ENCODE measurements around the gene PRKRIP1. TPM values are rescaled to one million over a fixed set of nuclear protein-coding genes. Genes with fewer than 3 reads are reported as not detected.

The PRKRIP1 gene
- total and polyA plus RNA-seq, 4 donors: 5.4 to 15.8 (median 7.1) TPM

- Histone ChIP-seq H3K27ac (ENCODE audit: low read depth in 1 of 2, low read length in 2 of 2) (peak overlapping the region in 1 of 2 donors; percentile 6), H3K9me3 (ENCODE audit: control insufficient read depth in 4 of 4, low read length in 3 of 4) (no peaks in the 10 kb centered on the region), H3K27me3 (ENCODE audit: control insufficient read depth in 4 of 4, insufficient read depth in 4 of 4, low read length in 3 of 4) (no peaks in the 10 kb centered on the region), H3K36me3 (ENCODE audit: control insufficient read depth in 4 of 4, insufficient read depth in 3 of 4, low read depth in 1 of 4, low read length in 3 of 4) (peaks cover 0 to 5% (median 0%) of the 10 kb centered on the region in 4 donors), H3K4me1 (ENCODE audit: control insufficient read depth in 4 of 4, insufficient read depth in 4 of 4, low read length in 3 of 4) (peaks cover 8 to 45% (median 35%) of the 10 kb centered on the region in 4 donors), H3K9ac (ENCODE audit: low read depth in 1 of 2, low read length in 2 of 2) (peak overlapping the region; percentile 61 to 93), H3K4me3 (ENCODE audit: low read depth in 1 of 3, low read length in 3 of 3) (peak overlapping the region; percentile 76 to 94 (median 82))
- TF ChIP-seq NR2F2 (IDR thresholded peaks at IDR 0.05) (no peak), HNF4A (conservative IDR thresholded peaks at IDR 0.05) (no peak), ATF3 (IDR thresholded peaks at IDR 0.05) (no peak), FOXA1 (IDR thresholded peaks at IDR 0.05) (no peak), YY1 (IDR thresholded peaks at IDR 0.05) (no peak), JUND (IDR thresholded peaks at IDR 0.05) (no peak), HNF4G (IDR thresholded peaks at IDR 0.05) (no peak), MAX (IDR thresholded peaks at IDR 0.05) (no peak), ZBTB33 (IDR thresholded peaks at IDR 0.05) (no peak), CTCF (IDR thresholded peaks at IDR 0.05; ENCODE audit: low read depth, low read length, missing input control) (no peak), EGR1 (IDR thresholded peaks at IDR 0.05; ENCODE audit: low read depth in 2 of 2) (no peak), TAF1 (conservative IDR thresholded peaks at IDR 0.05) (no peak), SP1 (IDR thresholded peaks at IDR 0.05) (no peak), FOXA2 (IDR thresholded peaks at IDR 0.05) (no peak), RXRA (IDR thresholded peaks at IDR 0.05) (no peak), RAD21 (IDR thresholded peaks at IDR 0.05) (no peak)
- 15% methylated on average over 24 of the region's 24 CpGs for WGBS
- DNase-seq (ENCODE audit: low spot score): peak; percentile 48
These were observed 67.8 kb downstream of the PRKRIP1 start for GRCh38 chr7:102463841-102464576.

- H3K4me3 ChIP-seq (ENCODE audit: low read depth in 1 of 3, low read length in 3 of 3): peak within 1 kb of the TSS; percentile 76 to 94 (median 82)
- DNase-seq (ENCODE audit: low spot score): peak; percentile 93
- peak within 1 kb of the TSS; percentile 6 to 32 for H3K27ac ChIP-seq (ENCODE audit: low read depth in 1 of 2, low read length in 2 of 2)
- peaks cover 13 to 53% (median 42%) of the 10 kb centered on the region in 4 donors for H3K4me1 ChIP-seq (ENCODE audit: control insufficient read depth in 4 of 4, insufficient read depth in 4 of 4, low read length in 3 of 4)
- no peaks in the 10 kb centered on the region for H3K27me3 ChIP-seq (ENCODE audit: control insufficient read depth in 4 of 4, insufficient read depth in 4 of 4, low read length in 3 of 4)
- H3K9me3 ChIP-seq (ENCODE audit: control insufficient read depth in 4 of 4, low read length in 3 of 4): no peaks in the 10 kb centered on the region
- under 1% methylated on average over 81 of the region's 81 CpGs for WGBS
- no peaks in the 10 kb centered on the region for H3K36me3 ChIP-seq (ENCODE audit: control insufficient read depth in 4 of 4, insufficient read depth in 3 of 4, low read depth in 1 of 4, low read length in 3 of 4)
- H3K9ac ChIP-seq (ENCODE audit: low read depth in 1 of 2, low read length in 2 of 2): peak within 1 kb of the TSS; percentile 61 to 93
- no peak for TF ChIP-seq HNF4A (conservative IDR thresholded peaks at IDR 0.05)
- no peak for TF ChIP-seq JUND (IDR thresholded peaks at IDR 0.05)
- TF ChIP-seq REST (IDR thresholded peaks at IDR 0.05): no peak
- peak in 1 of 2 donors; percentile 27 for TF ChIP-seq RAD21 (IDR thresholded peaks at IDR 0.05)
- TF ChIP-seq ATF3 (IDR thresholded peaks at IDR 0.05): no peak
- peak in 1 of 2 donors; percentile 87 for TF ChIP-seq GABPA (IDR thresholded peaks at IDR 0.05 in 1 of 2, conservative IDR thresholded peaks at IDR 0.05 in 1 of 2)
- no peak for TF ChIP-seq CTCF (IDR thresholded peaks at IDR 0.05; ENCODE audit: low read depth, low read length, missing input control)
- no peak for TF ChIP-seq MAX (IDR thresholded peaks at IDR 0.05)
- peak; percentile 29 to 92 for TF ChIP-seq EGR1 (IDR thresholded peaks at IDR 0.05; ENCODE audit: low read depth in 2 of 2)
- TF ChIP-seq RXRA (IDR thresholded peaks at IDR 0.05): no peak
- TF ChIP-seq HNF4G (IDR thresholded peaks at IDR 0.05): no peak
- no peak for TF ChIP-seq FOXA2 (IDR thresholded peaks at IDR 0.05)
- no peak for TF ChIP-seq TAF1 (conservative IDR thresholded peaks at IDR 0.05)
- no peak for TF ChIP-seq NR2F2 (IDR thresholded peaks at IDR 0.05)
These were observed 68.6 kb downstream of the PRKRIP1 start, which contains the start of the genes ALKBH4 and LRWD1 for GRCh38 chr7:102464577-102465280. Gene ALKBH4 (minus strand): TSS chr7:102464863. CDS start chr7:102464836, 27 bp downstream. Gene LRWD1 (plus strand): TSS chr7:102464984. CDS start chr7:102465081, 97 bp downstream.

Measured in liver (tissue), 9 donors.